H54 (cell line): ENCODE results near the gene MAP4K2.

ENCODE experiments used
- DNase-seq: peaks from one replicate; pipeline ENCODE4 v3.0.0; 2011; ENCODE audit warnings: low spot score, mixed read lengths; ENCODE audit not compliant: insufficient read length
- FAIRE-seq: peaks from 3 replicates; lab custom pipeline; 2011; peaks lifted over from hg19 to GRCh38; lab: Jason Lieb, UNC
- POLR2A ChIP-seq: IDR thresholded peaks from 2 replicates; pipeline ENCODE4 v1.6.1; 2011; ENCODE audit warnings: low read depth, mild to moderate bottlenecking, low read length

The MAP4K2 gene

GRCh38 chr11:64736654-64737053 is 66.4 kb downstream of the MAP4K2 start:
- DNase-seq: no peak
- no peak for TF ChIP-seq POLR2A
- no peak for FAIRE-seq

DNA sequence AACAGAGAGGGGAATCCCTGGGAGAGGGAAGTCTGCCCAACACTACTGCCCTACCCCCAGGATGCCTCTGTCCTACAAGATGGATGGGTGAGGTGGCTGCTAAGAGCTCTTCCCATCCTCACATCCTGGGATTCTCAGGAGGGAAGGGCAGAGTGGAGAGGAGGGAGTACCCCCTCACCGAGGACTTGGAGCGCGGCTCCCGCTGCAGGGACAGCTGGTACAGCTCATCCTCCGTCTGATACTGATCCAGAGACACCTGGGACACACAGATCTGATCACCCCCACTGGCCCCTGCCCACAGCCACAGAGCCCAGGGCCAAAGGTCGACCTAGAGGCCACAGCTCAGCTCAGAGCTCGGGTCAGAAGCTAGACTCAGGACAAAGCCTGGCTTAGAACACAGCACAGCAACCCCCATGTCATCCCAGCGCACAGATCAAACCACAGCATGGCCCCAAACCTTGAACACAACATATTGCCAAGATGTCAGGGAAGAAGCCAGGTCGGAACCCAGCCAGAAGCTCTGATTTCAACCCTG is 67.2 kb downstream of the MAP4K2 start:
- no peak for FAIRE-seq
- no peak for DNase-seq
- no peak for TF ChIP-seq POLR2A
